Medulla oblongata (tissue), 1 donor: Measurements from ENCODE around the gene CROCC2.
A peak's percentile ranks its signal among the peaks of the same experiment; 100 is the strongest.

Experiments used
- DNase-seq: peaks from one replicate; pipeline ENCODE4 v3.0.0-alpha.2; 2015; ENCODE audit errors: extremely low spot score

Gene CROCC2

DNA sequence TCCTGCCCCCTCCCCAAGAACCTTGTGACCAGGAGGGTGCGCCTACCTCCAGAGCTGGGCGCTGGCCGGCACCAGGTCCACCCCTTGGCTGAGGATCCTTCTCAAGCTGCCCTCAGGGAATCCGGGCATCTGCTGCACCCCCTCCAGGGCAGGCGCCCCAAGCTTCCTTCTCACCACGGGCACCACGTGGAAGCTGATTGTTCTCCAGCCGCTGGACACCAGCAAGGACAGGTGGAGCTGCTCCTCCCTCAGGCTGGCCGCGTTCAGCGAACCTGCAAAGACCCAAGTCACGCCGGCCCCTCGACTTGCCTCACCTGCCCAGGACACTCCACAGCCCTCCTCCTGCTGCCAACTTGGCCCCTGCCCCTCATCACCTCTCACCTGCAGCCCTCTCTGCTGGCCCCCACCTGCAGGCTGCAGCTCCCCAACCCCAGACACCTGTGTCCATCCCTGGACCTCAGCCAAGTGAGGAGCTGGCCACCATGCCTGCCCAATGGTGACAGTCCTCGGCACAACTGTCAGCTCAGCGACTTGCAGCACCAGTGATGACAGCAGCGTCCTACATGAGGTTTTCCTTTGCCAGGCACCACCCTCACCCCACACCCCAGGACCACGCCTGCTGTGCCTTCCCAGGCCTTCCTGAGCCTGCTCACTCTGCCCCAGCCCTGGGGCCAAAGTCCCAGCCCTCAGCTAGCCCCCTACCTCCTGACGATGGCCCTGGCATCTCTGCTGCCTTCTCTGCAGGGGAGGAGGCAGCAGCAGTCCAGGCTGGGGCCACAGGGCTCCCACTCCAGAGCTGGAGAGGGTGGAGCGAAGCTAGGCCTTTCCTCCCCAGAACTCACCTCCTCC, 14.4 kb upstream of the CROCC2 start:
- DNase-seq = no peak

DNA sequence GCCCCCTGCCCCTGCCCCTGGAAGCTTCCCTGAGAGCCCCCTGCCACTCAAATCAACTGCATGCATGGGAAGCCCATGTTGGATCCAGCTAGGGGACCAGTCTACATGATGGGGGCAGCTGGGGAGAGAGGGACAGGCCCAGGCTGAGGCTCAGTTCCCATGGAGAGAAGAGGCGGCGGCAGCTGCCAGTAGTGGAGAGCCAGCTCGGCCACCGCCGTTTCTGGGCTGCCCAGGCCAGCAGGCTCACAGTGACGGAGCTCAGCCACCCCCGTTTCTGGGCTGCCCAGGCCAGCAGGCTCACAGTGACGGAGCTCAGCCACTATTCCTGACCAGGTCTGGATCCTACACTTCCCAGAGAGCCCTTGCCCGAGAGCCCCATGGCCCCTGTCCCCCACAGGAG, 13.8 kb upstream of the CROCC2 start:
- peak; percentile 10 for DNase-seq

DNA sequence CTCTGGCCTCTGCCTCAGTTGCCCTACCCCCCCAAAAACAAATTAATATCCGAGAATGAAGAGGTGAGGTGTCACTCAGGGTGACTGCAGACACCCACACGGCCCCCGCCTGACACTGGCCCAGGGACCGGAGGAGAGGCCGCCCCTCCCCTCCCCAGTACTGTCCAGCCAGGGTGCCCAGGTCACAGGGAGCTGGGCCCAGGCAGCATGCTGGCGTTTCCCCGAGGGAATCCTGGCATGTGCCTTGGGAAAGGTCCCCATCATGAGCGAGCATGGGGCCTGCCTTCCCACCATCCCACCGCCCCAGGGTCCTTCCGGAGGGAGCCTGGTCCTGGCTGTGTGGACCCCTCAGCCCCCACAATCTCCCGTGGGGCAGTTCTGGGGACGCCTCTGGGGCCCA, 13.2 kb upstream of the CROCC2 start:
- DNase-seq = no peak

DNA sequence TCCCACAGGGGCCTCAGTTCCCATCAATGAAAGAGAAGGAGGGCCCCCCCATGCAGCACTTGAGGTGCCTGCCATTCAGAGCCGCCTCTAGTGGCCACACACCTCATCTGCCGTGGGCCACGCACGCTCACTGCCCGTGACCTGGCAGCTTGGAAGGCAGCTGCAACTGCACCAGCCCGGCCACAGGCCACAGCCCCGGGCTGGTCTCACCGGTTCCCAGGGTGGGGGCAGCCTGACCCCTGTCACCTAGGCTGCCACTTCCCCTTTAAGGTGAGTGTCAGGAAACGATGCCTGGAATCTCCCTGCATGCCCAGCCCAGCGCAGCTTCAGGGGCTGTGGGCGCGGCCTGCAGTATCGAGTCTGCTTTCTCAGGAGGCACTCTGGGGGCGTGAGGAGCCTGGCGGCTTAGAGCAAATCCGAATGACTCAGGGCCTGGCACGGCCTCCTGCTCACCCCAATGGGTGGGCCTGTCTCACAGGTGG, 12.7 kb upstream of the CROCC2 start:
- DNase-seq = no peak

DNA sequence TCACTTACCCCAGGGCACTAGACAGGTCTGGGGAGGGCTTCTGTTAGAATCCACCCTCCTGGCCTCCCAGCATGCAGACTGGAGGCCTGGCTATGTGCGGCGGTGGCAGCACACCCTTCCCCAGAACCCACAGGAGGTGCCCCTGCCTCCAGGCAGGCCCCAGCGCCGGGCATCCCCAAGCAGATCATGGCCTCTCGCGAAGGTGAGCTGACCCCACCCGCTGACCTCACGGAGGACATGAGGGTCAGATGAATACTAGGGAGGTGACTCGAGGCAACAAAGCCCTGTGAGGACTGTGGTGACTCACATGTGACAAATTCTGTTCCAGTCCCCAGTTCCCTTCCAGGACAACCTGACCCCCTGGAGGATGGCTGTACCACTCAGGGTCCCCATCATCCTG, 12.1 kb upstream of the CROCC2 start:
- DNase-seq = no peak

DNA sequence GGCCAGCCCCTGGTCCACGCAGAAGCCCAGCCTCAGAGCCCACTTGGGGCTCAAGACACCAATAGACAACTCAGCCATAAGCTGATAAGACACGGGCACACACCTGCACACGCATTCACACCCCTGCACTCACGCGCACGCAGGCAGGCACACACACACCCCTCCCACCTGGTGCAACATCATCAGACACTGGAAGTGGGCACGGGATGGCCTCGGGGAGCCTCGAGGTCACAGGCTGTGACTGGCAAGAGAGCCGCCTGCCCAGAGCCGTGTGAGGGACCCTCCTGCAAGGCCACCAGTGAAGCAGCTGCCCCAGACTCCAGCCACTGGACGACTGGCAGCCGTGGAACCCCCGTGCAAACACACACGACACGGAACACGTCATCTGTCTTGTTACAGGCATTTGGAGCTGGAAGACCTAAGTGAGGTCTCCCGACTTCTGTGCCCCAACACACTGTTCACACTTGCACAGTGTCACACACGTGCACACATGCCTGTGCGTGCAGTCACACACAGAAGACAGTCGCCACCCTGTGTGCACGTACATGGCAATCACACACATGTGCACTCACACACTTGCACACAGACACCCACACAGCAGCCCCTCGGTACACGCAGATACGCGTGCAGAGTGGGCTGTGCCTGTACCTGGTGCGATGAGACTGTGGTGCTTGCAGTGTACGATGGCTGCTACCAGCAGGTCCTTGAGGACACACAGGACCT, 11.1 kb upstream of the CROCC2 start:
- DNase-seq = no peak

DNA sequence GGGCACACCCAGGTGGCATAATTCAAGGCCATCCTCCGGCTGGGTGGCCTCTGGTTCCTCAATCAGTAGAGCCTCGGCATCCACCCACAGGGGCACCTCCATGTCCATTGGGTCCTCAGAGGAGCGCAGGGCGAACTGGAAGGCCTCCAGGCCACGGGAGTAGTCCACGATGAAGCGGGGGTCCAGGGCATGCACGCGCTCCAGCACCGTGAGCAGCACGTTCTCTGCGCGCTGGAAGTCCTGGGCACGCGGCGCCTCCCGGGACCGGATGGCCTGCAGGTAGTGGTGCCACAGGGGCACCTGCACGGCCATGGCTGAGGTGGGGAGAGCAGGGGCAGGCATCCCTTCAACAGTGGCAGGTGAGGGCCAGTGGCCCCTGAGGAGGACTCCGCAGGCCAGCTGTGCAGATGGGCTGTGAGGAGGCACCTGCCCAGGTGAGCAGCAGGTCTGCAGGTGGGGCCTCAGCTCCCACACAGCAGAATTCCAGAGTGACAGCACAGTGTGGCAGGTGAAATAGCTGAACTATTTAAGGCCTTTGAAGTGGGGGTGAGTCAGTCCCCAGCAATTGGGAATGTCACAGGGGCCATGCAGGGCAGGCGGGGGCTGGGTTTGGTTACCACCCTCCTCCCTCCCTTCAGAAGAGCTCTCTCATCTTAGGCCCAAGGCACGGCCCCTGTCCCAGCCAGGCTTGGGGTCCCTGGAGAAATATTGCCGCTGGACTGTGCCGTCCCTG, 10.3 kb upstream of the CROCC2 start, which contains the start of gene MAB21L4:
Gene MAB21L4 (minus strand): TSS at position 501 of the 733 bp plus-strand sequence. CDS start 159 bp downstream, at position 342.
- DNase-seq = no peak

DNA sequence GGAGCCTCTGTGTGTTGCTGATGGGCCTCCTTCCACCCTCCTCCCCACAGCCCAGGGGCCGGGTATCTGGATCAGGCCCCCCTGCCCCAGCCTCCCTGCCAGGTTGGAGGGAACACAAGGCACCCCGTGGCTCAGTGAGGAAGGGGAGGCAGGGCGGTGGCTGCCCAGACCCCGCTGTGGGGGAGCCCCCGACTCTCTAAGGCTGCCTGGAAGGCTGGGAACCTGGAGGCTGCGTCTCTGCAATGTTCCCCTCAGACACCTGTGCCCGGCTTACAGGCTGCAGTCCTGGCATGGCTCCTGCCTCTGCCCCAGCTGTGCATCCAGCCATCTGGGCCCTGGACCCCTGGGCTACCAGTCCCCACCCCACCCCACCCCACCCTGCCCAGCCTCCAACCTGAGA, 9.7 kb upstream of the CROCC2 start:
- no peak for DNase-seq

DNA sequence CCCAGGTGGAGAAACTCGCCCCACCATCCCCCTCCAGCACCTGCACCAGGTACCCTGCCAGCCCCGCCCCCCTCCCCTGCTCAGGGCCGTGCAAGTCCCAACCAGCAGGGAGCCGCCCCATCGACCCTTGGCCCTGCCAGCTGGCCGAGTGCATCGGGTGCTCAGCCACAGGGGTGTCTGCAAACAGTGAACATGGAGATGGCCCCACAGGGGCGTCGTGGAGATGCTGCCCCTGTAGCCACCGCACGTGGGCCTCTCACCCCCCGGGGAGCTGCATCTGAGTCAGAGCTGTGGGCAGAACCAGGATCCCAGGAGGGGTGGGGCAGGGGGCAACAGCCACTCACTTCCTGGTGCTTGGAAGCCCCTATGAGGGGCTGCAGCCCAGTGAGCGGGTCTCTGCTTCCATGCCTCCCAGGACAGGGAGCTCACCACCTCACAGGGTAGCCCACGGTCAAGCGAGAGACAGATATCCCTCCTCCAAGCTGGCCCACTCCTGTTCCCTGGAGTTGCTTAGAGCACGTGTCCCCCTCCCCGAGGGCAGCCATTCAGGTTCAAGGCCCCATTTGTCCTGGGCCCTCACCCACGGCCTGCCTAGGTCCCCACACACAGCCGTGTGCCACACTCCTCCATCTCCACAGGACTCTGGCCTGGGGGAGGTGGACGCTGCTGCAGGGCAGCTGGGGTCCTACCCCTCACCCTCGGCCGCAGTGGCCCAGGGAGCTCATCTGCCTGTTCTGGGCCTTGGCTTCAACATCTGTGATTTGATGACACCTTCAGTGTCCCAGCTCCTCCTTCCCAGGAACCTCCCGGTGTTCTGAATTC, 9.1 kb upstream of the CROCC2 start:
- DNase-seq = no peak

DNA sequence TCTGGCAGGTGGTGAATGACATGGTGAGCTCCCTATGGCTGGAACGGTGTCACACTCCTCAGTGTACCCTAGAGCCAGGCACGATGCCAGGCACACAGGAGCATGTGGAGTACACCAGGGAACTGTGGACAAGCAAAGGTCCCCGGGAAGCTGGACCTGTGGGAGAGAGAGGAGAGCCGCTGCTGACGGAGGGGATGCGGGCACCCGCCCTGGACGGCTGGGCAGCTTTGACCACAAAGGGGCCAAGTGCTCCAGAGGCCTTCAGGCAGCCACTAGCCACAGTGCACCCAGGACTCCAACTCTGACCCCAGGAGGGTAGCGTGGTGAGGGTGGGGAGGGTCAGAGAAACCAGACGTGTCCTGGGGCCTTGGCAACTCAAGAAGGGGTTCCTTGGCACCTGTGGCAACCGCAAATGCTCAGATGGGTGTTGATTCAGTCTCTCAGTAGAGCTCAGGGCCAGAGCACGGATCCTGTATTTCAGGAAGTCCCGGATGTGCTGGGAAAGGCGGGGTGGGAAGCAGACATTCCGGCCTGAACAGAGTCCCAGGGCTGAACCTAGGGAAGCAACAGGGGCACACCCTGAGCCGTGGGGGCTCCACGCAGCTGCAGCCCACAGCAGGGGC, 7.9 kb upstream of the CROCC2 start:
- no peak for DNase-seq

DNA sequence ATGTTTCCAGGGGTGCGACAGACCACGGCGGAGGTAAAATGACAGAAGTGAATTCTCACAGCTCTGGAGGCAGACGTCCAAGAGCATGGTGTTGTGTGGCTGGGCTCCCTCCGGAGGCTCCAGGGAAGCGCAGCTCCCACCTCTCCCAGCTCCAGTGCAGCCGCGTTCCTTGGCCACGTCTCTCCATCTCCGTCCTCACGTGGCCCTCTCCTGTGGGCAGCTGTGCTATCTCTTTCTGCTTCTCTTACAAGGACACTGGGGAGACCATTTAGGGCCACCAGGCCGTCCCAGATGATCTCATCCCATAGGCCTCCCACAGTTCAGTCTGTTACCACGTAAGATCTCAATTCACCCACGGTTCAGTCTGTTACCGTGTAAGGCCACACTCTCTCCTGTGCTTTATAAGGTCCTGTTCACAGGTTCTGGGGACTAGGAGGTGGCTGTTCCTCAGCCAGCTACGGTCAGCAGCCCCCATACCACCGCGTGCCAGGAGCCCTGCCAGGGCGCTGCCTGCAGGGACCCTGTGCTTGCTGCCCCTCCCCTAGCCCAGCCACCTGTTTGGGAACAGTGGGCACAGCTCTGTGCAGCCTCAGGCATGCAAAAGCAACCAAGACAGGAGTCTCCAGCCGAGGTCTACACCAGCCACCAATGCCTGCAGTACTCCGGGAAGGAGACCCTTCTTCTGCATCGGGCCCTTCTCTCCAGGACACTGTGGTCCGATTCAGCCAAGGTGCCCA, 7.2 kb upstream of the CROCC2 start:
- no peak for DNase-seq

DNA sequence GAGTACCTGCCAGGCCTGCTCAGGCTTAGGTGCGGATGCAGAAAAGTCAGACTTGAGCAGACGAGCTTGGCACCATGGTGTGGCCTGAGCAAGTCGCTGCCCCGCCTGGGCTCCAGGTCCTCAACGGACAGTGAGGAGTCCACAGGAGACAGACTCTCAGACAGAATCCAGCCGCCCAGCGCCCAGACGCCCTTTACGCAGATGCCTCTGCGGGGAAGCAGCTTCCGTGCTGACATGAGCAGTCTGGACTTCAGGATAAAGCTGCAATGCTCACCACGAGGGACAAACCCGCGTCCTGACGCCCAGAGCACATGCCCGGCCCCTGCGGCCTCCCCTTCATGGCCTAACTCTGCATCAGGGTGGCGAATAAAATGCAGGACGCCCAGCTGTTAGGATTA, 6.7 kb upstream of the CROCC2 start:
- no peak for DNase-seq

DNA sequence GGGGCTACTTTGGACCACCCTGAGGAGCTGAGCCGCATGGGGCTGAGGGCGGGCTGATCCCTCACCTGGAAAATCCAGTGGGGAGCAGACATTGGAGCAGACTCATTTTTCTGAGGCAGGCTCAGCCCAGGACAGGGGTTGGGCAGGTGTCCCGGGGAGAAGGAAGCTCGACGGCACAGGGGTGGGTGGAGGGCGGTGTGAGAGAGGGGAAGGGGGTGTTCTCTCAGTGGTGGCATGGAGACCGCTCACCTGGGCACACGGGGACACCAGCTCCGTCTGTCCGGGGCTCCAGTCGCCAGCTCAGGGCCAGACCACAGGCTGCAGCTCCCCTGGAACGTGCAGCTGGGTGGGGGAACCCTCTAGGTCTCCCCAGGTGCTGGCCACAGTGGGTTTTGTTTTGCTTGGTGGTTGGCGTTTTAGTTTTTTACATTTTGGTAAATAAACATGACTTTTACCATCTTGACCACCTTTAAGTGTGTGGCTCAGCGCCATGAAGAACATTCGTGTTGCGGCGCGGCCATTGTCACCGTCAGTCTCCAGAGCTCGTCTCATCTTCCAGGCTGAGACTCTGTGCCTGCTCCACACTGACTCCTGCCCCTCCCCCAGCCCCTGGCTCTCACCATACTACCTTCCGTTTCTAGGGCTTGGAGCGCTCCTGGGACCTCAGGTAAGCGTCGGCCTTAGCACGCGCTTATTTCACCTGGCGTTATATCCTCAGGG, 5.8 kb upstream of the CROCC2 start:
- no peak for DNase-seq

DNA sequence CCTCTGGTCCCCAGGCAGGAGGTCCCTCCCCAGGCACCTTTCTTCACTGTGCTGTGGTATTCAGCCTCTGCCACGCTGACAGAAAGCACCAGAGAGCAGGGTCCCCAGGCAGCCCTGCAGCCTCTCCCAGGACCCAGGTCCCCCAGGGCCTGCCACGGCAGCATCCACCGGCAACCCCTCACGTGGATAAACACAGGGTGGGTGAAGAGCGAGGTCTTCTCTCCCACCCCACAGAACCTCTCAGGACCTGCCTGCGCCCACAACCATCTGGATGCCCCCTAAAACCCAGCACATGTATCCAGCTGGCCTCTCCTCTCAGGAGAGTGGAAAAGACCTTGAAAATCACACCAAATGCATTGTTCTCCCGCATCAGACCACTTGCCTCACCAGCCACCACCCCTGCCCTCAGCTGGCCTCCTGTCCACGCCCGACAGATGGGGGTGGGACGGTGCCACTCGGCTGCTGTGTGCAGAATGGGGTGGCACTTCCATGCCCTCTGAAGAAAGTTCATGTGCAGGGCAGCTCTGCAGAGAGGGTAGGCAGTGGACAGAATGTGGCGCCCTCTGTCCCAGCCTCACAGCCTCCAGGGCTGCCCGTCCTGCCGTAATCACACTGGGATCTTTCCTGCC, 4.0 kb upstream of the CROCC2 start:
- no peak for DNase-seq

DNA sequence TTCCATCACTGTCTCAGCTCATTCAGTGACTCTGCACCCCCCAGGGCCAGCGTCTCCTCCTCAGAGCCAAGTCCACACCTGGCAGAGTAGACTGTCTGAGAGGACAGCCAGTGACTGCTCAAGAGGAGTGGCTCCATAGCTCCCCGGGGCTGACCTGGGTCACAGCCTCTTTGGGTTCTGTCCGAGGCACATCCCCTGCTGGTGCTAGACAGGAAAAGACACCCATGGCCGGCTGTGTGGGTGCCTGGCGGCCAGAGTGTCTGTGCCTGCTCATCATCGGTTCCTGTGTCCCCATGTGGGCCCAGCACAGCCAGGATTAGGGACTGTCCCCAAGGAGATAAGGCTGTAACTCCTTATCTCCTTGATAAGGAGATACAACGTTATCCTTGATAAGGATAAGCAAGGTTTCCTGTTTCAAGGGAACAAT, 3.5 kb upstream of the CROCC2 start:
- DNase-seq = no peak

DNA sequence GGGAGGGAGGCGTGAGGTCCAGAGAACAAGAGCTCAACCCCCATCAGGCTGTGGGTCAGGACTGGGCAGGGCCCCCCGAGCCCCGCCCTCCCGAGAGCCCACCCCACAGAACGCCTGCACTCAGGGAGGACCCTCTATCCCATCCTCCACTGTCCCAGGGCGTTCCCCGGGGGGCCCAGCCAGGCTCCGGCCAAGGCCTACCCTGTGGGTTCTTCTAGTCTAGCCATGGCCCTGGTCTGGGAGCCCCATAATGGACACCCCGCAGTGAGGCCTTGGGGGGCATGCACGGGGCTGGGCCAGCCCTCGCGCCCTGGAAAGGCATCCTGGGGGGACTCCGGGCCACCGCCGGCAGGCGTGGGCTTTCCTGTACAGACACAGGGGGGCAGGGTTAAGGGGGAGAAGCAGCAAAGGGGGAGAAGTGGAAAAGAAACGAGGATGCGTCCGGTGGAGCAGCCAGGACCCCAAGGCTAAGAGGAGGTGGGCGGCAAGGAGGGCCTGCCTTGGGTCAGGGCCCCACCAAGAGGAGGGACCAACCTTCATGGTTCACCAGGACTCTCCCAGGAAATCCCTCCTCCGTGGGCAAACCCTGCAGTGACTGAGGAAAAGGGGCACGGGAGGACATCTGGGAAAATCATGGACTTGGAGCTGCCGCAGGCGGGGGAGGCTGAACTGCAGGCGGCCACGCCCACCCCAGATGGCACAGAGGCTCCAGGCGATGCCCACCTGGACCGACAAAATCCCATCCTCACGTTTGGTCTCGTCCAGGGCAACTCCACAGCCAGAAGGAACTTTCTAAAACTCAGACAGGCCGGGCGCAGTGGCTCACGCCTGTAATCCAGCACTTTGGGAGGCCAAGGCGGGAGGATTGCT, 2.7 kb upstream of the CROCC2 start:
- DNase-seq = no peak

DNA sequence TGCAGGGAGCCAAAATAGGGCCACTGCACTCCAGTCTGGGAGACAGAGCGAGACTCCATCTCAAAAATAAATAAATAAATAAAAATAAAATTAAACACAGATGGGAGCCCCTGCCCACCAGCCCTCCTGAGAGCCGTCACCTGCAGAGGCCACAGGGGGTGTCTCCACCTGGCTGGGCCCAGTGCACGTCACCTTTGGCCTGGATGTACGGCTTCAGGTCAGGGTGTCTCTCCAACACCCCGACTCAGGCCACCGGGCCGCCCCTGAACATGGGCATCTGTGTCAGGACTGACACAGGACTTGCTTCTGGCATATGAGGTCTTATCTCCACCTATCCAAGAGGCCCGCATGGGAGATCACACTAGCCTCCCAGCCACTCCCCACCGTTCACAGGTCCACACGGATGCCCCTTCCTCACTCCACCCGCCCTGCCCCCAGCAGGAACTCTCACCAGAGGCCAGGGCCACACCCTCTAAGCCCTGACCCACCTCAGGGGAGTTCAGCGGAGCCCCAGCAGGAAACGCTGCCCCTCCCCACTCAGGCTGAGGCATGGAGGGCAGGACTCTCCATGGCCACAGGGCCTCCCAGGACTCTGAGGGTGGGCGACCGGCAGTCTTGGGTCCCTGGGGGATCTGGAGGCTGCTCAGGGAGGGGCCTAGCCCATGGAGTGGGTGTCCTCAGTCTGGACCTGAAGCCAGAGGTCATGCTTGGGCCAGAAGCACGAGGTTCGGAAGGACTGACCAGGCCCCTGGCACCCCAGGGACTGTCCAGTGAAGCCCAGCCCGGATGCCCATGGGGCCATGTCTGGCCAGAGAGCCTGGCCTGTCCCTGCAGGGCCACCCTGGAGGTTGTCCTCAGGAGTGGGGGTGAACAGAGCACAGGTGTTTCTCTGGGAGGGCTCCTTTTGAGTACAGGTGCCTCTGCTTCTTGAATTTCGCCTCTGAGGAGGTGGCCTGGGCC, 1.6 kb upstream of the CROCC2 start:
- DNase-seq = no peak
